IPS-18c (cell line): Measurements from ENCODE around the gene DYNC1H1.

Source experiments
- H3K4me3 ChIP-seq: 2 replicates; pipeline ENCODE4 v1.7.0; 2013; ENCODE audit warnings: low read depth, mild to moderate bottlenecking, low read length, moderate library complexity; ENCODE audit not compliant: insufficient read depth
- H3K9me3 ChIP-seq: one replicate; pipeline ENCODE4 v1.6.1; 2013; ENCODE audit warnings: mild to moderate bottlenecking, low read length, moderate library complexity; ENCODE audit not compliant: control insufficient read depth, insufficient read depth

The DYNC1H1 gene

DNA sequence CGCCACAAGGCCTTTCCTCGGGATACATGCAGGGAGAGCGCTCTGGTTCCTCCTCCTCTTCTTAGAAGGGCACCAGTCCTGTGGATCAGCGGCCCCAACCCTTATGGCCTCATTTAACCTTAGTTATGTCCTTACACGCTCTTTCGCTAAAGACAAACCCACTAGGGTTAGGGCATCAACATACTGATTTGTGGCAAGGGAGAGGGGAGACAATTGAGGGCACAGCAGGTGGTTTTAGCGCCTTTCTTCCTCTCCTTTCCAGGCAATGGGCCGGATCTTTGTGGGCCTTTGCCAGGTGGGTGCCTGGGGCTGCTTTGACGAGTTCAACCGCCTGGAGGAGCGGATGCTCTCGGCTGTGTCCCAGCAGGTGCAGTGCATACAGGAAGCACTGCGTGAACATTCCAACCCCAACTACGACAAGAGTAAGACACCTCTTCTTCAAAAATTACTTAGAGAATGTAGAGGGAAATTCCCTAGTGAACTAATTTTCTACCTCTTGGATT is 43.6 kb downstream of the DYNC1H1 start:
- H3K4me3 ChIP-seq: no peak overlapping the region
- peaks cover 2% of the 10 kb centered on the region for H3K9me3 ChIP-seq

DNA sequence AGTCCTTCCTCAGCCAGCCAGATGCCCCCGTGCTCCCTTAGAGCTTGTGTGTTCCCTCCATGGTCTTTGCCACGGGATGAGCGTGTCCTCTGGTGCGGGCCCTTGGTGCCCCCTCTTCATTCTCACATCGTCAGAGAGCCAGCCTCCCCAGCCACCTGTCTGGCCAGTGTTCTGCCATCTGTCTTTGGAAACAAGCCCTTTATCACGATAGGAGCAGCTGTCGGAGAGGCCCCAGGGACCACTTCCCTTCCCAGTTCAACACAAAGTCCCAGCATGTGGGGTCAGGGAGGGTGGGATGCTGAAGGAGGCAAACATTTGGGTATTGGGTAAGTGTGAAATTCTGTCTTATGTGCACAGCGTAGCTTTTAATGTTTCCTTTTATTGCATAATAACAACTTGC is 44.5 kb downstream of the DYNC1H1 start:
- no peak overlapping the region for H3K4me3 ChIP-seq
- peaks cover 2% of the 10 kb centered on the region for H3K9me3 ChIP-seq

DNA sequence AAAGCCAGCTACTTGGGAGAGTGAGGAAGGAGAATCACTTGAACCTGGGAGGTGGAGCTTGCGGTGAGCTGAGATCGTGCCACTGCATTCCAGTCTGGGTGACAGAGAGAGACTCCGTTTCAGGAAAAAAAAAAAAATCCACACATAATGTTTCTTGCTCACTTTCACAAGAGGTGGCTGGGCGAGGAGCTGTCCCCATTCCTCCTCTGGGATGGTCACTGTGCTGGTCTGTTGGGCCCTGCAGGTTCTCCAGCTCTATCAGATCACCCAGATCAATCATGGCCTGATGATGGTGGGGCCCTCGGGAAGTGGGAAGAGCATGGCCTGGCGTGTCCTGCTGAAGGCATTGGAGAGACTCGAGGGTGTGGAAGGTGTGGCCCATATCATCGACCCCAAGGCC is 47.3 kb downstream of the DYNC1H1 start:
- Histone ChIP-seq H3K4me3 (no peak overlapping the region), H3K9me3 (peaks cover 2% of the 10 kb centered on the region)

DNA sequence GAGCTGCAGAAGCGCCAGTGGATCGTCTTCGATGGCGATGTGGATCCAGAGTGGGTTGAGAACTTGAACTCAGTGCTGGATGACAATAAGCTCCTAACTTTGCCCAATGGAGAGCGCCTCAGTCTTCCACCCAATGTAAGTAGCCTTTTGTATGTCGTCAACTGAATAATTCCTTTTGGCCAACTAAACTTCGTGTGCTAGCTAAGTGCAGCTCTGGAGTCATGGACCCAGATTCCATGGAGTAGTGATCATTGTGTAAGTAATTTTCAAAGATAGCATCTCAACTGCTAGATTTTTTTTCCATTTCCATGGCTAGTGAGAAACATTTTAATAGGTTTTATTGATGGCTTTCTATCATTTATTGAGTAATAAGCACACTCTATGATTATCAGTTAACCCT is 48.0 kb downstream of the DYNC1H1 start:
- H3K4me3 ChIP-seq: no peak overlapping the region

DNA sequence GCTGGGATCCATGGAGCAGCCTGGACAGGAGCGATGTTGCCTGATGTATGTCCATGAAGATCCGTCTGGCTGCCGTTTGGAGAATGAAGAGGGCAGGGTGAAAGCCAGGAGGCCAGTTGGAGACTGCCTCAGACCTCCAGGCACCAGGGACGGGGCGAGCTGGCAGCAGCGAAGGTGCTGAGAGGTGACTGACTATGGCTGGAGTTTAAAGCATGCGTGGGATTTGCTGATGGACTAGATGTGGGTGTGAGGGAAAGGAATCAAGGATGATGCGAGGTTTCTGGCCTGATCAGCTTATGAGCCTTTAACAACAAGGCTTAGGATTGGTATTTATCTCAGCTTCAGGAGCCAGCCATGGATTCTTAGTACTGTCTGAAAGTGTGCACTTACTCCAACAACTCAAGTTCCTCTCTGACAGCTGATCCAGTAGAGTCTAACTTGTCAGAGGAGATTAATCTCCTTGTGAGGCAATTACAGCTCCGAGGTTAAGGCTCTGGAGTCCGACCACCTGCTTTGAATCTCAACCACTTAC is 49.4 kb downstream of the DYNC1H1 start:
- Histone ChIP-seq H3K9me3 (peaks cover 2% of the 10 kb centered on the region), H3K4me3 (no peak overlapping the region)

More for the DNA sequence above, 48.0 kb downstream of the DYNC1H1 start:
- H3K9me3 ChIP-seq: peaks cover 2% of the 10 kb centered on the region

DNA sequence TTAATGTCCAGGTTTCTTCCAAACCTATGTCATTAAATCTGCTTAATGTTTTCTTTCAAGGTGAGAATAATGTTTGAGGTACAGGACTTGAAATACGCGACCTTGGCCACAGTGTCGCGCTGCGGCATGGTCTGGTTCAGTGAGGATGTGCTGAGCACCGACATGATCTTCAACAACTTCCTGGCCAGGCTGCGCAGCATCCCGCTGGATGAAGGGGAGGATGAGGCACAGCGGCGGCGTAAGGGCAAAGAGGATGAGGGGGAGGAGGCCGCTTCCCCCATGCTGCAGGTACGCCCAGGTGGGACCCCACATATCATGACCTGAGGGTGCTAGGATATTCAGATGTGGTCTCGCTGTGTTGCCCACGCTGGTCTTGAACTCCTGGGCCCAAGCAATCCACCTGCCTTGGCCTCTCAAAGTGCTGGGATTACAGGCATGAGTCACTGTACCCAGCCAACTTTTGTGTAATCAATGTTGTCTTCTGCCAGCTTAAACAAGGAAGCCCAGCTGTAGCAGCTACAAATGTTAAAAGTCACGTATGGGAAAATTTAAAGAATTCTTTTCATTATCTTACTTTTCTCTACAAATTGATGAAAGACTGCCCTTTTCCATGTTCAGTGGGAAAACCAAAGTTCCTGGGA is 50.8 kb downstream of the DYNC1H1 start:
- Histone ChIP-seq H3K4me3 (no peak overlapping the region), H3K9me3 (no peaks in the 10 kb centered on the region)

DNA sequence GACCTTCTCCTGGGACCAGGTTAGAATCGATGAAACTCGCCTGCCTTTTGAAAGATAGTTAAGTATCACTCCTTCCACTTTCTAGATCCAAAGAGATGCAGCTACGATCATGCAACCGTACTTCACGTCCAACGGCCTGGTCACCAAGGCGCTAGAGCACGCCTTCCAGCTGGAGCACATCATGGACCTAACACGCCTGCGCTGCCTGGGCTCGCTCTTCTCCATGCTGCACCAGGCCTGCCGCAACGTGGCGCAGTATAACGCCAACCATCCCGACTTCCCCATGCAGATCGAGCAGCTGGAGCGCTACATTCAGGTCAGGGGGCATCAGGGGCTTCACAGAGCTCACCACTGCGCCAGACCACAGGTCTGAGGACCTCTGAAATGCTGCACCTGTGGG is 51.4 kb downstream of the DYNC1H1 start:
- Histone ChIP-seq H3K4me3 (no peak overlapping the region), H3K9me3 (no peaks in the 10 kb centered on the region)

DNA sequence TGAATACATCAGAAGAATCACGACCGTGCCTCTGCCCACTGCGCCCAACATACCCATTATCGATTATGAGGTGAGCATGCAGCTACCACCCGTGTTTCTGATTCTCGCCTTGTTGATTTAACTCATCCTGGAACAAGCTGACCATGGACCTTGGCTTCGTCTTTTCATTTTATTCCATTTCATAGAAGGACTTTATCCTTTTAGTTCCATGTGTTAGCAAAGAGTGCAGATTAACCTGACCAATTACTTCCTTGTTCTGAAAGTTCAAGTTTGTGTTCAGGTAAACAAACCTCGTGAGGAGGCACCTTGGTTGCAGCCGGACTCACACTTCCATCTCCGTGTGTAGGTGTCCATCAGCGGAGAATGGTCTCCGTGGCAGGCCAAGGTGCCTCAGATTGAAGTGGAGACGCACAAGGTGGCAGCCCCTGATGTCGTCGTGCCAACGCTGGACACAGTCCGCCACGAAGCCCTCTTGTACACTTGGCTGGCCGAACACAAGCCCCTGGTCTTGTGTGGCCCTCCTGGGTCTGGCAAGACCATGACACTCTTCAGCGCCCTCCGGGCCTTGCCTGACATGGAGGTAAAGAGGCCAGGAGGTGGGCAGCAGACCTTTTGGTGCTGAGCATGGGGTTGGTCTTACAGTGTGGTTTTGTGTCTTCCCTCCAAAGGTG is 52.2 kb downstream of the DYNC1H1 start:
- Histone ChIP-seq H3K9me3 (no peaks in the 10 kb centered on the region), H3K4me3 (no peak overlapping the region)

DNA sequence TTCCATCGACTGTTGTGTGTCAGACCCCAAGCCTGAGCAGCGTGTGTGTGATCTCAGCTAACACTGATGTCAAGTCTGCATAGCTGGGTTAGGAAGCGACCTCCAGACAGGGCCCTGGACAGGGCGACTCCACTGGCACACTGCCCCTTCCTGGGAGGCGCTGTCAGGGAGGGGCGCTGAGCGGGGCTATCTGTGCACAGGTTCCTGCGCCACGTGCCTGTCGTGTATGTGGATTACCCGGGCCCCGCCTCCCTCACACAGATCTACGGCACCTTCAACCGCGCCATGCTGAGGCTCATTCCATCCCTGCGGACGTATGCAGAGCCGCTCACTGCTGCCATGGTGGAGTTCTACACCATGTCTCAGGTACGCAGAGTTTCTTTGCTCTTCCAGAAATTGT is 53.9 kb downstream of the DYNC1H1 start:
- Histone ChIP-seq H3K9me3 (no peaks in the 10 kb centered on the region), H3K4me3 (no peak overlapping the region)

DNA sequence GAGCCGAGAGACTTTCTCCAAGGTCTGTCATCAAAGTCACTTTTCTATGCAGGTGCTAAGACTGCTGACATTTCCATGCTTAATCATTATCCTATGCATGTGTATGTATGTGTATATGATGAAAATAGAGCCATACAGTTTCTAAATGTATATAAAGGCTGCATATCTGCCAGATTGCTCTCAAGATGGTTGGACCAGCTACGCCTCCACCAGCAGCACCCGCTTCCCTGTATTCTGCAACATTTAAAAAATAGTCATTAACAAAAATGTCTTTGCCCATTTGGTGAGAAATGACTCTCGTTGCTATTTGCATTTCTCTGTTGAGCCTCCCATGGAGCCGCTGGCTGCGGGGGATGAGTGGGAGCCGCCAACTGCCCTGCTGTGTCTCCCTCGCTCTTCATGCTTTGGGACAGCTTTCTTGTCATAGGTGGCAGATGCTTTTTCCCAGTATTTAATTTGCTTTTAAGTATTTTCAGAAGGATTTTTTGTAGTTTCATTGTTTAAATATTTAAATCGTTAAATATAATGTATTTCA is 54.7 kb downstream of the DYNC1H1 start:
- Histone ChIP-seq H3K9me3 (no peaks in the 10 kb centered on the region), H3K4me3 (no peak overlapping the region)

DNA sequence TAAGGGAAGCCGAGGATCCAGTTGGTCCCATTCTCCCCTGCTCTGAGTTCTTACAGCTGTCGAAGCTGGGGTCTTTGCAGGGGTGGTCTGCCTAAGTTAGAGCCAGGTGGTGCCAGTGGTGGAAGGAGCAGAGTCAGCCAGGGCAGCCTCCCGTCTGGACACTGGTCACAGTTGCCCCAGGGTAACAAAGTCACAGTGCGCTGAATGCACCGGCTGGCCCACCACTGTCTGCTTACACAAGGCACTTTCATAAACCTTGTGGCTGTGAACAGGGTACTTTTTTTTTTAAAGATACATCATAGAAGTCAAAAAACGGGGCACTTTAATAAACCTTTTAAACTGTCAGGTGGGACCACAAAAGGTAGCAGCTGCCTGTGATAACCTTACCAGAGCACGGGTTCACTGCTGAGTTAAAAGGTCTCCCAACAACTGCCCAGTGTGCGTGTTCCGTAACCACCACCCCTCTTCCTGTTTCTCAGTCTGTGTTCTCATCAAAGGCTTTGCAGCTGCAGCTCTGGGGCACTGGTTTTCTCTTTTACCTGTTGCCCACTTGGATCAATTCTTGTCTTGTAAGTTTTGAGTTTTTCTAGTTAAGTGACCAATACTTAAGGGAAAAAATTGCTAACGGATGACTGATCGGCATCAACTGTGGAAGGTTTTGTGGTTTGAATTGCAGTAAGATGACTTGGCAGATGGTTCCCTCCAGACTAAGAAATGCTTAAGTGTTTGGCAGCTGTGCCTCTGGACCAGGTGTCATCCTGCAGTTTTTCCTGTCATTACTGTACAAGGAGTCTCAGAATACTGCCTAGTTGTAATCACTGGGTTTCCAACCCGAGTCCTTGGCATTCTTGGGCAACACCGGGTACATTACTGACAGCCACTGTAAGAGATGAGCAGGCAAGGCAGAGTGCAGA is 55.9 kb downstream of the DYNC1H1 start:
- Histone ChIP-seq H3K4me3 (no peak overlapping the region), H3K9me3 (no peaks in the 10 kb centered on the region)

DNA sequence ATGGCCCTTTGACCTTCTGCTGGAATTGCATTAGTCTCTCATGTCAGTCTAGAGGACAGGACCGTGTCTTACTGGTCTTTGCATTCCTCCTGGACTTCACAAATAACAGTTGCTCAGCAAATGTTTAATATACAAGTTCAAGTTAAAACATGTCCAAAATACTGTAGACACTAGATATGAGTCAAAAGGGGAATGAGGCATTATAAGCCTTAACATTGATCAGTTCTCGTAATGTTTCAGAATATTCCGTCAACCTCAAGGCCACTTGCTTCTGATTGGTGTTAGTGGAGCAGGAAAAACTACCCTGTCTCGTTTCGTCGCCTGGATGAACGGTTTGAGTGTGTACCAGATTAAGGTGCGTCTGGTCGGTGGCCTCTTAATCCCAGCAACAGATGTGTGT is 62.6 kb downstream of the DYNC1H1 start:
- Histone ChIP-seq H3K9me3 (no peaks in the 10 kb centered on the region), H3K4me3 (no peak overlapping the region)

DNA sequence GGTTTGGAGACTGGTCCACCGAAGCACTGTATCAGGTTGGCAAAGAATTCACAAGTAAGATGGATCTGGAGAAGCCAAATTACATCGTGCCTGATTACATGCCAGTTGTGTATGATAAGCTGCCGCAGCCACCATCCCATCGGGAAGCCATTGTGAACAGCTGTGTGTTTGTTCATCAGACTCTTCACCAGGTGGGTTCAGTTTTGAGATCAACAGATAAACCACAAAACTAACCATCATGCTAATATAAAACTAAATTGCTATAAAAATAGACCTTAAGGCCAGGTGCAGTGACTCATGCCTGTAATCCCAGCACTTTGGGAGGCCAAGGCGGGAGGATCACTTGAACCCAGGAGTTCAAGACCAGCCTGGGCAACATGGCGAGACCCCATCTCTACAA is 63.6 kb downstream of the DYNC1H1 start:
- H3K9me3 ChIP-seq: no peaks in the 10 kb centered on the region
- H3K4me3 ChIP-seq: no peak overlapping the region

DNA sequence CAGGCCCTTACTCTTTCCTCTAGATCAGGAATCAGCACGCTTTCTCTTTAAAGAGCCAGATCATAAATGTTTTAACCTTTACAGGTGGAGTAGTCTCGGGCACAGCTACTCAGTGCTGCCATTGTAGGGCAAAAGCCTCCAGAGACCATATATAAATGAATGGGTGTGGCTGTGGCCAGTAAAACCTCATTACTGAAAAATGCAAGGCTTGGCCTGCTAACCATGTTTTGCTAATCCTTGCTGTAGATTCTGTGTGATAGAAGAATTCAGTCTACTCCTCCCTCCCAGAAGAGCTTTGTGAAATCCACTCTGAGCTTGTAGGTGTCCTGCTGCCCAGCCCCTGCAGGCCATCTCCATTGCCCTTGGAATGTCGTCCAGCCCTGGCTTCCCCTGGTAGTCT is 64.4 kb downstream of the DYNC1H1 start:
- no peaks in the 10 kb centered on the region for H3K9me3 ChIP-seq
- no peak overlapping the region for H3K4me3 ChIP-seq

DNA sequence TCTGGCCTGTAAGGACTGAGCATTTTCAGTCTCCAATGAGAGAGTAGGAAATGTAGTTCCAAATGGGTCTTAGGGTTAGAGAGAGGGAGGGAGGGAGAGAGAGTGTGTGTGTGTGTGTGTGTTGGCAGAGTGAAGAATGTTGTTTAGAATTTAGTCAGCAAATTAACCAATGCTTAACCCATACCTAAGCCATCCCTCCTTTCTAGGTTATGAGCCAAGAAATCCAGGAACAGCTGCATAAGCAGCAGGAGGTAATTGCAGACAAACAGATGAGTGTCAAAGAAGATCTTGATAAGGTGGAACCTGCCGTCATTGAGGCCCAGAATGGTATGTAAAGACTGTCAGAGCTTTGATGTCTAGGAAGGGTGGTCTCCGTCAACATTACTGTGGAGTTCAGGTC is 65.6 kb downstream of the DYNC1H1 start:
- Histone ChIP-seq H3K4me3 (no peak overlapping the region), H3K9me3 (peaks cover 3% of the 10 kb centered on the region)

DNA sequence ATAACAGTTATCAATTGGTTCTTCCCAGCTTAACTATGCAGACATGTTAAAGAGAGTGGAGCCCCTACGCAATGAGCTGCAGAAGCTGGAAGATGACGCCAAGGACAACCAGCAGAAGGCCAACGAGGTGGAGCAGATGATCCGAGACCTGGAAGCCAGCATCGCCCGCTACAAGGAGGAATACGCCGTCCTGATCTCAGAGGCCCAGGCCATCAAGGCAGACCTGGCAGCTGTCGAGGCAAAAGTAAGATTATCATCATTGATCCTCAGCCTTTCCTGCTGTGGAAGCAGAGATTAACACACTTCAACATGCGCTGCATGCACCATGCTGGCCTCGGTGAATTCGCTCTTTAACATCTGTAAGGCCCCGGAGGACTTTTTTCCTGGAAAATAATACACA is 68.9 kb downstream of the DYNC1H1 start:
- H3K9me3 ChIP-seq: peaks cover 3% of the 10 kb centered on the region
- no peak overlapping the region for H3K4me3 ChIP-seq

DNA sequence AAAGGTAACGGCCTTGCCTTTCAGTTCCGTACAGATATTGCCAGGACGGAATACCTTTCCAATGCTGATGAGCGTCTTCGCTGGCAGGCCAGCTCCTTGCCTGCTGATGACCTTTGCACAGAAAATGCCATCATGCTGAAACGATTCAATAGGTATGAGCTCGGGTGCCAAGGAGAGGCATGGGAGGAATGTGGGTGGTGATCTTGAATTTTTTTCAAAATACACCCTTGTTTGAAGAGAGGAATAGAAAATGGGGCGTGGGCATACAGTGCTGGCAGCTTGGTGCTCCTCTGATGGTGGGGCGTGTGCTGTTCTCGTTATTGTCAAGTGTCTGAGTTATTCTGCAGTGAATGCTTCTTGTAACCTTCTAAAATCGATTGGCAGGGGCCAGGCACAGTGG is 69.9 kb downstream of the DYNC1H1 start:
- peaks cover 3% of the 10 kb centered on the region for H3K9me3 ChIP-seq
- H3K4me3 ChIP-seq: no peak overlapping the region
